ENCODE results near the gene AGAP1.

AGAP1 gene

GRCh38 chr2:235672720-235673119 lies 178.9 kb downstream of the AGAP1 start:
- H3K4me3 ChIP-seq (ENCODE audit: low read length), result no peak overlapping the region
- no peak for TF ChIP-seq CTCF (IDR thresholded peaks at IDR 0.05; ENCODE audit: insufficient read depth, low read depth, low read length, missing control alignments)
- no peak for DNase-seq (ENCODE audit: low read depth)

GRCh38 chr2:235674146-235674545 lies 180.3 kb downstream of the AGAP1 start:
- no peak overlapping the region for H3K4me3 ChIP-seq (ENCODE audit: low read length)
- DNase-seq (ENCODE audit: low read depth), result no peak
- no peak for TF ChIP-seq CTCF (IDR thresholded peaks at IDR 0.05; ENCODE audit: insufficient read depth, low read depth, low read length, missing control alignments)

- H3K4me3 ChIP-seq (ENCODE audit: low read length), result no peak overlapping the region
- no peak for TF ChIP-seq CTCF (IDR thresholded peaks at IDR 0.05; ENCODE audit: insufficient read depth, low read depth, low read length, missing control alignments)
- no peak for DNase-seq (ENCODE audit: low read depth)
Observed at GRCh38 chr2:235674812-235675211, 181.0 kb downstream of the AGAP1 start.

- peak; percentile 32 for DNase-seq (ENCODE audit: low read depth)
- TF ChIP-seq CTCF (IDR thresholded peaks at IDR 0.05; ENCODE audit: insufficient read depth, low read depth, low read length, missing control alignments), result peak; percentile 25
Observed at GRCh38 chr2:235675678-235676535, 182.1 kb downstream of the AGAP1 start.

GRCh38 chr2:235676536-235676799 lies 182.6 kb downstream of the AGAP1 start:
- no peak overlapping the region for H3K4me3 ChIP-seq (ENCODE audit: low read length)
- DNase-seq (ENCODE audit: low read depth), result peak; percentile 20
- no peak for TF ChIP-seq CTCF (IDR thresholded peaks at IDR 0.05; ENCODE audit: insufficient read depth, low read depth, low read length, missing control alignments)

More at GRCh38 chr2:235675678-235676535, 182.1 kb downstream of the AGAP1 start:
- no peak overlapping the region for H3K4me3 ChIP-seq (ENCODE audit: low read length)

GRCh38 chr2:235677276-235677788 lies 183.5 kb downstream of the AGAP1 start:
- no peak overlapping the region for H3K4me3 ChIP-seq (ENCODE audit: low read length)
- no peak for TF ChIP-seq CTCF (IDR thresholded peaks at IDR 0.05; ENCODE audit: insufficient read depth, low read depth, low read length, missing control alignments)
- DNase-seq (ENCODE audit: low read depth), result no peak

GRCh38 chr2:235677937-235678336 lies 184.1 kb downstream of the AGAP1 start:
- DNase-seq (ENCODE audit: low read depth), result no peak
- H3K4me3 ChIP-seq (ENCODE audit: low read length), result no peak overlapping the region
- no peak for TF ChIP-seq CTCF (IDR thresholded peaks at IDR 0.05; ENCODE audit: insufficient read depth, low read depth, low read length, missing control alignments)

All from epithelial cell of esophagus (primary cell).